ENCODE data around the gene TMPRSS7. TPM values are rescaled to one million over a fixed set of nuclear protein-coding genes. Genes with fewer than 3 reads are reported as not detected.
"Not testable (repeated sequence)": the region's sequence is repeated elsewhere in the genome, so short reads cannot be mapped to it uniquely, and the experiment has no call there.

The TMPRSS7 gene
- total RNA-seq, 1 experiment from 2014 or later, result not detected

DNA sequence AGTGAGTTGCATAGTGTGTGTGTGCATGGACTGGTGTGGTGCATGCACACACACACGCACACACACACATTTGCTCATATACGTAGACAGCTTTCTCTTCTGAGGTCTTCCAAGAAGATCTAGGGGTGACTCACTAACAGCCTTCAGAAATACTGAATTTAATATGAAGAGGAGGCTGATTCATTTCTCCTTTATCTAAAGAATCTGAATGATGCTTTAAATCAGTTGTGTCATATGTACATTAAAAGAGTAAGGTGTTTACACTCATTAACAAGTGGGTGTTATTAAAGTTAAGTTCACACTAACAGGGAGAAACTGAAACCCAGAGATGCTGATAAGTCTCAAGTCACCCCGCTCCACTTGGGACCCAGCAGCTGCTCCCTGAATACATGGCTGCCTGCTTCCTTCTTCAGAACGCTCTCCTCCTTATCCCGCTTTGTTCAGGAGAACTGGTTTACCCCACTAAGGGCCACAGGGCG lies 22.0 kb downstream of the TMPRSS7 start:
- no peak overlapping the region for H2AFZ ChIP-seq (ENCODE audit: low read length)
- no peak overlapping the region for H3K9ac ChIP-seq (ENCODE audit: low read length)
- H3K9me3 ChIP-seq (ENCODE audit: low read length), result no peaks in the 10 kb centered on the region
- H3K27me3 ChIP-seq (ENCODE audit: low read length), result 0 out of 2 replicates have a peak, but pooled peaks cover 2% of the 10 kb centered on the region
- DNase-seq, result no peak
- no peaks in the 10 kb centered on the region for H3K36me3 ChIP-seq (ENCODE audit: insufficient read depth, low read length)
- no peaks in the 10 kb centered on the region for H3K9me2 ChIP-seq (replicated peaks; ENCODE audit: insufficient read depth, low read length)
- no peaks in the 10 kb centered on the region for H4K20me1 ChIP-seq (ENCODE audit: insufficient read depth, low read depth, low read length)
- H3K27ac ChIP-seq (ENCODE audit: low read length), result no peak overlapping the region
- no peaks in the 10 kb centered on the region for H3K4me1 ChIP-seq (ENCODE audit: low read length)
- H3K79me2 ChIP-seq (ENCODE audit: low read length), result no peaks in the 10 kb centered on the region
- no peak overlapping the region for H3K4me2 ChIP-seq (ENCODE audit: low read depth, low read length, poor library complexity, severe bottlenecking)
- H3K4me3 ChIP-seq (ENCODE audit: low read length), result no peak overlapping the region

GRCh38 chr3:112059497-112059896 lies 25.0 kb downstream of the TMPRSS7 start:
- 0 out of 2 replicates have a peak, but pooled peaks cover 2% of the 10 kb centered on the region for H3K27me3 ChIP-seq (ENCODE audit: low read length)
- H3K9me3 ChIP-seq (ENCODE audit: low read length), result no peaks in the 10 kb centered on the region
- H3K27ac ChIP-seq (ENCODE audit: low read length), result no peak overlapping the region
- no peaks in the 10 kb centered on the region for H4K20me1 ChIP-seq (ENCODE audit: insufficient read depth, low read depth, low read length)
- H3K4me1 ChIP-seq (ENCODE audit: low read length), result no peaks in the 10 kb centered on the region
- H3K9ac ChIP-seq (ENCODE audit: low read length), result no peak overlapping the region
- H3K36me3 ChIP-seq (ENCODE audit: insufficient read depth, low read length), result no peaks in the 10 kb centered on the region
- no peak overlapping the region for H3K4me2 ChIP-seq (ENCODE audit: low read depth, low read length, poor library complexity, severe bottlenecking)
- no peak overlapping the region for H3K4me3 ChIP-seq (ENCODE audit: low read length)
- no peaks in the 10 kb centered on the region for H3K79me2 ChIP-seq (ENCODE audit: low read length)
- H3K9me2 ChIP-seq (replicated peaks; ENCODE audit: insufficient read depth, low read length), result no peaks in the 10 kb centered on the region
- H2AFZ ChIP-seq (ENCODE audit: low read length), result no peak overlapping the region
- no peak for DNase-seq

GRCh38 chr3:112061152-112061551 lies 26.6 kb downstream of the TMPRSS7 start:
- no peak for DNase-seq
- no peak overlapping the region for H3K4me3 ChIP-seq (ENCODE audit: low read length)
- no peaks in the 10 kb centered on the region for H3K79me2 ChIP-seq (ENCODE audit: low read length)
- H3K9me3 ChIP-seq (ENCODE audit: low read length), result no peaks in the 10 kb centered on the region
- no peaks in the 10 kb centered on the region for H3K36me3 ChIP-seq (ENCODE audit: insufficient read depth, low read length)
- no peak overlapping the region for H2AFZ ChIP-seq (ENCODE audit: low read length)
- H3K4me2 ChIP-seq (ENCODE audit: low read depth, low read length, poor library complexity, severe bottlenecking), result no peak overlapping the region
- H3K9me2 ChIP-seq (replicated peaks; ENCODE audit: insufficient read depth, low read length), result no peaks in the 10 kb centered on the region
- H3K4me1 ChIP-seq (ENCODE audit: low read length), result no peaks in the 10 kb centered on the region
- H4K20me1 ChIP-seq (ENCODE audit: insufficient read depth, low read depth, low read length), result no peaks in the 10 kb centered on the region
- H3K27me3 ChIP-seq (ENCODE audit: low read length), result 0 out of 2 replicates have a peak, but pooled peaks cover 2% of the 10 kb centered on the region
- no peak overlapping the region for H3K9ac ChIP-seq (ENCODE audit: low read length)
- H3K27ac ChIP-seq (ENCODE audit: low read length), result no peak overlapping the region

DNA sequence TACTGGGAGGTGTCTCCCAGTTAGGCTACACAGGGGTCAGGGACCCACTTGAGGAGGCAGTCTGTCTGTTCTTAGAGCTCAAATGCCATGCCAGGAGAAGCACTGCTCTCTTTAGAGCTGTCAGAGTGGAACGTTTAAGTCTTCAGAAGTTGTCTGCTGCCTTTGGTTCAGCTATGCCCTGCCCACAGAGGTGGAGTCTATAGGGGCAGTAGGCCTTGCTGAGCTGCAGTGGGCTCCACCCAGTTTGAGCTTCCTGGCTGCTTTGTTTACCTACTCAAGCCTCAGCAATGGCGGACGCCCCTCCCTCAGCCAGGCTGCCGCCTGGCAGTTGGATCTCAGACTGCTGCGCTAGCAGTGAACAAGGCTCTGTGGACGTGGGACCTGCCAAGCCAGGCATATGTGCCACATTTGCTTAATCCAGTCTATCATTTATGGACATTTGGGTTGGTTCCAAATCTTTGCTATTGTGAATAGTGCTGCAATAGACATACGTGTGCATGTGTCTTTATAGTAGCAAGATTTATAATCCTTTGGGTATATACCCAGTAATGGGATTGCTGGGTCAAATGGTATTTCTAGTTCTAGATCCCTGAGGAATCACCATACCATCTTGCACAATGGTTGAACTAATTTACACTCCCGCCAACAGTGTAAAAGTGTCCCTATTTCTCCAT lies 38.0 kb downstream of the TMPRSS7 start:
- H3K79me2 ChIP-seq (ENCODE audit: low read length); H3K27me3 ChIP-seq (ENCODE audit: low read length); H3K9me3 ChIP-seq (ENCODE audit: low read length); H3K4me1 ChIP-seq (ENCODE audit: low read length); H3K4me3 ChIP-seq (ENCODE audit: low read length); H4K20me1 ChIP-seq (ENCODE audit: insufficient read depth, low read depth, low read length); H3K9ac ChIP-seq (ENCODE audit: low read length); H3K9me2 ChIP-seq (replicated peaks; ENCODE audit: insufficient read depth, low read length); H2AFZ ChIP-seq (ENCODE audit: low read length); H3K36me3 ChIP-seq (ENCODE audit: insufficient read depth, low read length); DNase-seq; H3K27ac ChIP-seq (ENCODE audit: low read length); H3K4me2 ChIP-seq (ENCODE audit: low read depth, low read length, poor library complexity, severe bottlenecking): not testable (repeated sequence)

GRCh38 chr3:112074006-112074405 lies 39.5 kb downstream of the TMPRSS7 start:
- H2AFZ ChIP-seq (ENCODE audit: low read length), result no peak overlapping the region
- no peak overlapping the region for H3K4me3 ChIP-seq (ENCODE audit: low read length)
- H3K36me3 ChIP-seq (ENCODE audit: insufficient read depth, low read length), result no peaks in the 10 kb centered on the region
- no peaks in the 10 kb centered on the region for H3K79me2 ChIP-seq (ENCODE audit: low read length)
- no peaks in the 10 kb centered on the region for H3K9me2 ChIP-seq (replicated peaks; ENCODE audit: insufficient read depth, low read length)
- no peak overlapping the region for H3K9ac ChIP-seq (ENCODE audit: low read length)
- H3K4me2 ChIP-seq (ENCODE audit: low read depth, low read length, poor library complexity, severe bottlenecking), result no peak overlapping the region
- DNase-seq, result no peak
- no peaks in the 10 kb centered on the region for H4K20me1 ChIP-seq (ENCODE audit: insufficient read depth, low read depth, low read length)
- H3K4me1 ChIP-seq (ENCODE audit: low read length), result peaks cover 3% of the 10 kb centered on the region; the same call in 1 of the 2 replicates
- H3K27ac ChIP-seq (ENCODE audit: low read length), result no peak overlapping the region
- no peaks in the 10 kb centered on the region for H3K27me3 ChIP-seq (ENCODE audit: low read length)
- H3K9me3 ChIP-seq (ENCODE audit: low read length), result no peaks in the 10 kb centered on the region

DNA sequence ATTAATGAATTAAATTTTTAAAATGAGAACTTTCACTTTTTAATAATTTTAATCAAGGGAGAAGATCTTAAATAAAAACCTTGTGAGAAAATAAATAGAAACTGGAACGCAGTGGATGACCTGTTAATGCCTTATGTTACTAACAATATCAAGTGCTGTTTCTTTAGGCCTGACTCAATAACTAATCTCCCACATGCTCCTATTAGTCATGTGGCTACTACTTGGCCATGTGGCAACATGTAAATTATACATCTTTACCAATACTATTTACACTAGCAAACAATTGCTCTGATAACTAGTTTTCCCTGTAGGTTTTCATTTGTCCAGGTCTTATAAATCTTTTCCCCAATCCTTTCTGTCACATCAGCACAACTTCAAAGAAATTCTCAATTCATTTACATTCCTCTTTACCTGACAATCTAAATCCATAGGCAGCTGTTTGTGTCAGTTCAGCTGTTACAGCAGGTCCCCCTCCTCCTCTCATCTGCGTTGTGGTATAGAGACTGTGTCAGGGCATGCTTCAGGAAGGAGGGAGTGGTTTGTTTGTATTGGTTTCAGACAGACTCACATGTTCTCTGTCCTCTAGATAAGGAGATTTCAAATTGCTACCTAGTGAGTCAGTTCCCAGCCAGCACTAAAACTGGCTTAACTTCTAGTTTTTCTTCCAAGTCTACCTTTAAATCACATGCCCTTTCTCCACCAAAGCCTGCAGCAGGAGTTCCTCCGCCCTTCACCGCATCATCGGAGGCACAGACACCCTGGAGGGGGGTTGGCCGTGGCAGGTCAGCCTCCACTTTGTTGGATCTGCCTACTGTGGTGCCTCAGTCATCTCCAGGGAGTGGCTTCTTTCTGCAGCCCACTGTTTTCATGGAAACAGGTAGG lies 40.3 kb downstream of the TMPRSS7 start:
- Histone ChIP-seq H3K27me3 (ENCODE audit: low read length) (no peaks in the 10 kb centered on the region), H3K9me3 (ENCODE audit: low read length) (no peaks in the 10 kb centered on the region), H3K36me3 (ENCODE audit: insufficient read depth, low read length) (no peaks in the 10 kb centered on the region), H3K79me2 (ENCODE audit: low read length) (no peaks in the 10 kb centered on the region), H3K9ac (ENCODE audit: low read length) (no peak overlapping the region), H3K27ac (ENCODE audit: low read length) (no peak overlapping the region), H3K4me3 (ENCODE audit: low read length) (no peak overlapping the region), H3K9me2 (replicated peaks; ENCODE audit: insufficient read depth, low read length) (no peaks in the 10 kb centered on the region), H3K4me2 (ENCODE audit: low read depth, low read length, poor library complexity, severe bottlenecking) (no peak overlapping the region), H3K4me1 (ENCODE audit: low read length) (peaks cover 3% of the 10 kb centered on the region; the same call in 1 of the 2 replicates), H2AFZ (ENCODE audit: low read length) (no peak overlapping the region), H4K20me1 (ENCODE audit: insufficient read depth, low read depth, low read length) (no peaks in the 10 kb centered on the region)
- DNase-seq, result no peak

- no peak for DNase-seq
- H3K27me3 ChIP-seq (ENCODE audit: low read length), result no peaks in the 10 kb centered on the region
- no peak overlapping the region for H3K4me2 ChIP-seq (ENCODE audit: low read depth, low read length, poor library complexity, severe bottlenecking)
- no peak overlapping the region for H2AFZ ChIP-seq (ENCODE audit: low read length)
- H4K20me1 ChIP-seq (ENCODE audit: insufficient read depth, low read depth, low read length), result no peaks in the 10 kb centered on the region
- peaks cover 3% of the 10 kb centered on the region; the same call in 1 of the 2 replicates for H3K4me1 ChIP-seq (ENCODE audit: low read length)
- no peaks in the 10 kb centered on the region for H3K9me3 ChIP-seq (ENCODE audit: low read length)
- no peaks in the 10 kb centered on the region for H3K79me2 ChIP-seq (ENCODE audit: low read length)
- H3K27ac ChIP-seq (ENCODE audit: low read length), result no peak overlapping the region
- no peak overlapping the region for H3K4me3 ChIP-seq (ENCODE audit: low read length)
- no peak overlapping the region for H3K9ac ChIP-seq (ENCODE audit: low read length)
- H3K9me2 ChIP-seq (replicated peaks; ENCODE audit: insufficient read depth, low read length), result no peaks in the 10 kb centered on the region
- no peaks in the 10 kb centered on the region for H3K36me3 ChIP-seq (ENCODE audit: insufficient read depth, low read length)
Observed at GRCh38 chr3:112078125-112079083, 43.9 kb downstream of the TMPRSS7 start.
